Retina (tissue), 1 donor: ENCODE results near the gene SHKBP1.
A peak's percentile ranks its signal among the peaks of the same experiment; 100 is the strongest.
"Not testable (repeated sequence)": the region's sequence is repeated elsewhere in the genome, so short reads cannot be mapped to it uniquely, and the experiment has no call there.

Experiments
- DNase-seq: peaks from one replicate; pipeline ENCODE4 v3.0.0-alpha.2; 2016

Gene SHKBP1

DNA sequence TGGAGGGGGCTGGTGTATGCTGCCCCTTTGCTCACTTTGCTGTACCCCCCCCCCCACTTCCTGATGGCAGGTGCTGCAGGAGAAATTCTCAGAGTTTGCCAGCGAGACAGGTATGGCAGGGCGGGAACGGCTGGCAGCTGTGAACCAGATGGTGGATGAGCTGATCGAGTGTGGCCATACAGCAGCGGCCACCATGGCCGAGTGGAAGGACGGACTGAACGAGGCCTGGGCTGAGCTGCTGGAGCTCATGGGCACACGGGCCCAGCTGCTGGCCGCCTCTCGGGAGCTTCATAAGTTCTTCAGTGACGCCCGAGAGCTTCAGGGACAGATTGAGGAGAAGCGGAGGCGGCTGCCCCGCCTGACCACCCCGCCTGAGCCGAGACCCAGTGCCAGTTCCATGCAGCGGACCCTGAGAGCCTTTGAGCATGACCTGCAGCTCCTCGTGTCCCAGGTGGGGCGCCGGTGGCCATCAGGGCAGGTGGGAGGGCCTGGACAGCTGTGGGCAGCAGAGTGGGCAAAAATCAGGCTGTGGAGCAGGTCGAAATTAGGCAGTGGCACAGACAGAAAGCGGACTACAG, 19.6 kb upstream of the SHKBP1 start:
- no peak for DNase-seq

DNA sequence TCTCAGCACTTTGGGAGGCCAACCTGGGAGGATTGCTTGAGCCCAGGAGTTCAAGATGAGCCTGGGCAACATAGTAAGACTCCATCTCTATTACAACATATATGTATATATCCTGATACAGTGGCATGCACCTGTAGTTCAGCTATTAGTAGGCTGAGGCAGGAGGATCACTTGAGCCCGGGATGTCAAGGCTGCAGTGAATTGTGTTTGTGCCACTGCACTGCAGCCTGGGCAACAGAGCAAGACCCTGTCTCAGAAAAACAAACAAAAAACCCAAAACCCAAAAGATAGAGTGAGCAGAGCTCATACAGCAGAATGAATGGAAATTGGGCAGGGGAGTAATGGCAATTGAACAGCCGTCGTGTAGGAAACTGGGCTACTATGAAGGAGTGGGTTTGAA, 17.3 kb upstream of the SHKBP1 start:
- no peak for DNase-seq

- no peak for DNase-seq
Measured at GRCh38 chr19:40560092-40560507, 16.6 kb upstream of the SHKBP1 start.

- no peak for DNase-seq
Measured at GRCh38 chr19:40561947-40562346, 14.7 kb upstream of the SHKBP1 start.

DNA sequence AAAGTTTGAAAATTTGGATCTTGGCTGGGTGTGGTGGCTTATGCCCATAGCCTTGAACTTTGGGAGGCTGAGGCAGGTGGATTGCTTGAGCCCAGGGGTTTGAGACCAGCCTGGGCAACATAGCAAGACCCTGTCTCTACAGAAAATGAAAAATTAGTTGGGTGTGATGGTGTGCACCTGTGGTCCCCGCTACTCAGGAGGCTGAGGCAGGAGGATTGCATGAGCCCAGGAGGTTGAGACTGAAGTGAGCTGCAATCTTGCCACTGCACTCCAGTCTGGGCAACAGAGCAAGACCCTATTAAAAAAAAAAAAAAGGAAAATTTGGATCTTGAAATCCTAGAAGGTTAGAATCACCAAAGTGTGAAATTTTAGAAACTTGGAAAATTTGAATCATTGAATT, 12.1 kb upstream of the SHKBP1 start:
- not testable (repeated sequence) for DNase-seq

GRCh38 chr19:40565355-40565754, 11.3 kb upstream of the SHKBP1 start:
- no peak for DNase-seq

GRCh38 chr19:40565910-40566495, 10.7 kb upstream of the SHKBP1 start:
- DNase-seq: no peak

- no peak for DNase-seq
Measured at GRCh38 chr19:40567040-40567749, 9.5 kb upstream of the SHKBP1 start.

- DNase-seq: peak; percentile 56
Measured at GRCh38 chr19:40567750-40568494, 8.8 kb upstream of the SHKBP1 start.

- peak; percentile 92 for DNase-seq
Measured at GRCh38 chr19:40570313-40571004, 6.2 kb upstream of the SHKBP1 start.

GRCh38 chr19:40571005-40571318, 5.7 kb upstream of the SHKBP1 start:
- DNase-seq: no peak

- no peak for DNase-seq
Measured at GRCh38 chr19:40571831-40572495, 4.7 kb upstream of the SHKBP1 start.

- DNase-seq: no peak
Measured at GRCh38 chr19:40575326-40575725, 1.3 kb upstream of the SHKBP1 start.

- no peak for DNase-seq
Measured at GRCh38 chr19:40576151-40576584, 505 bp upstream of the SHKBP1 start.

DNA sequence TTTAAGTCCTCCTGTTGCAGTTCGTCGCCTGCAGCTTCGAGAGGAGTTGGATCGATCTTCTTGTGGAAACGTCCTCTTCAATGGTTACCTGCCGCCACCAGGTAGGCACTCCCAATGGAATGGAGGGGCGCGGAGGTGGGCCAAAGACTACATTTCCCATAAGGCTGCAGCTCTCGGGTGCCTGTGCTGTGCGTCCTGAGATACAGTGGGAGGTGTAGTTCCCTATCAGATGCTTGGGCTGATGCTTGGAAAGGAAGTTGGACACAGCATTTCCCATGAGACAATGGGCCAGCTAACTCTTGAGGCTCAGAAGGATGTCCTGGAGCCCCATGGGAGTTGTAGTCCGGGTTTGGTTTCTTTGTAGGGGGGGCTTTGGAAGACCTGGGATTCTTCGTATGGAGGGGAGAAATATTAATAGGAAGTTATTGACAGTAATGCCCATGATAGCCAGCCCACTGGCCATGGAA, 1.8 kb downstream of the SHKBP1 start:
- no peak for DNase-seq

GRCh38 chr19:40580619-40581018, 3.9 kb downstream of the SHKBP1 start:
- DNase-seq: no peak

- no peak for DNase-seq
Measured at GRCh38 chr19:40581531-40581930, 4.9 kb downstream of the SHKBP1 start.

DNA sequence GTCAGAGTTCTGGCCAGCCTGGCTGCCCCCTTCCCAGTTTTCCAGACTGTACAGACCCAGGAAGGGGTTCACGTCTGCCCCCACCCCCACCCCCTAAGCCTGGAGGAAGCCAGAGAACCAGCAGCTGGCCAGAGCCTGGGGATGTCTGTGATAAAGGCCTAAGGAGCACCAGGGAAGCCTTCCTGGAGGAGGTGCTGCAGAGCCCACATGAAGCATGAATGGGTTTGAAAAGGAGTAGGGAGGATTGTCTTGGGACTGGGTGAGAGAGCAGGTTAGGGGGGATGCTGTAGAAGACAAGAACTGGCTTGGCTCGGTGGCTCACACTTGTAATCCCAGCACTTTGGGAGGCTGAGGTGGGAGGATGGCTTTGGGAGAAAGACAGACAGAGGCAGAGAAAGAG, 5.8 kb downstream of the SHKBP1 start:
- DNase-seq: no peak

DNA sequence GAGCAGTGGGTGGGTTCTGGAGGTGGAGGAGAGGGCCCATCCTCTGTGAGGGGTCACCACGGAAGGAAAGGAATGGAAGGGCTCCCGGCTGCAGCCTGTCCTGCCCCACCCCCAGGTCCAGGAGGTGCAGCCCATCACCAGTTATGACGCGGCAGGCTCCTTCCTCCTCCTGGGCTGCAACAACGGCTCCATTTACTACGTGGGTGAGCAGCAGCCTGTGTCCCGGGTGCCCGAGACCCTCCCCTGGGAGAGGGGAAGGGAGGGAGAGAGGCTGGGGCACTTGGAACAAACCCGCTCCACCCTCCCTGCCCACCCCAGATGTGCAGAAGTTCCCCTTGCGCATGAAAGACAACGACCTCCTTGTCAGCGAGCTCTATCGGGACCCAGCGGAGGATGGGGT, 6.6 kb downstream of the SHKBP1 start:
- DNase-seq: no peak

DNA sequence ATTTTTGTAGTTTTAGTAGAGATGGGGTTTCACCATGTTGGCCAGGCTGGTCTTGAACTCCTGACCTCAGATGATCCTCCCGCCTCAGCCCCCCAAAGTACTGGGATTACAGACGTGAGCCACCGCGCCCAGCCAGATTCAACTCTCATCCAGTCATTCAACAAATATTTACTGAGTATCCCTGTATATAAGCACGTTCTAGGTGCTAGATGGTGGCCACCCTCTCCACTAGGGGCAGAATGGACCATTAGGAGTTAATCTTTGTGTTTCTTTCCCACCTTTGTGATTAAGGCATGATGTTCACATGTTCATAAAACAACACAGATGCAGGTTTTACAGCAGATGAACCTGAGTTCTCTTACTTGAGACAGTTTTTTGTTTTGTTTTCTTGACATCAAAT, 7.3 kb downstream of the SHKBP1 start:
- no peak for DNase-seq

DNA sequence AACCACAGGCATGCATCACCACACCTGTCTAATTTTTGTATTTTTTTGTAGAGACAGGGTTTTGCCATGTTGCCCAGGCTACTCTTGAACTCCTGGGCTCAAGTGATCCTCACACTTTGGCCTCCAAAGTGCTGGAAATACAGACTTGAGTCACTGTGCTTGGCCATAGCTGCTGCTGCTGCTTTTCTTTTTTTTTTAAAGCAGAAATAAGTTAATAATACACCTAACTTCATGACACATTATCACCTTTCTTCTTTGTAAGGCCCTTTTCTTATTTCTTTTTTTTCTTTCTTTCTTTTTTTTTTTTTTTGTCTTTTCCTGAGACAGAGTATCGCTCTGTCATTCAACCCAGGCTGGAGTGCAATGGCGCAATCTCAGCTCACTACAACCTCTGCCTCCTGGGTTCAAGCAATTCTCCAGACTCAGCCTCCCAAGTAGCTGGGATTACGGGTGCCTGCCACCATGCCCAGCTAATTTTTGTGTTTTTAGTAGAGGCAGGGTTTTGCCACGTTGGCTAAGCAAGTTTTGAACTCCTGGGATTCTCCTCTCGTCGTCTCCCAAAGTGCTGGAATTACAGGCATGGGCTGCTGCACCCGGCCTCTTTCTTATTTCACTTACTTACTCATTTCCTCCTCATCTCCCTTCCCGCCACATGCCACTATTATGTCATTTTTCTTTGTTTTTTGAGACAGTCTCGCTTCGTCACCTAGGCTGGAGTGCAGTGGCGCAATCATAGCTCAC, 8.7 kb downstream of the SHKBP1 start:
- no peak for DNase-seq

DNA sequence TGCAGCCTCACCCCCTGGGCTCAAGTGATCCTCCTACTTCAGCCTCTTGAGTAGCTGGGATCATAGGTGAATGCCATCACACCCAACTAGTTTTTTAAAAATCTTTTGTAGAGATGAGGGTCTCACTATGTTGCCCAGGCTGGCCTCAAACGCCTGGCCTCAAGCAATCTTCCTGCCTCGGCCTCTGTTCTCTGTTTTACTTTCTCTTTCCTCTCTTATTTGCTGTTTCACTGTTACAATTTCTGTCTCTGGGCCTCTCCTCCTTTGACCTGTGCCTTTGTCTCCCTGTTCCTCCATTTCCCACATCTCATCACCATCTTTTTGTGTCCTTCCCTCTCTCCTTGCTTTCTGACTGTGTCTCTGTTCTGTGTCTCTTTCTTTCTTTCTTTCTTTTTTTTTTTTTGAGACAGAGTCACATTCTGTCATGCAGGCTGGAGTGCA, 9.3 kb downstream of the SHKBP1 start:
- DNase-seq: no peak
